ENCODE data around the gene TCF25.
"Not testable (repeated sequence)": the region's sequence is repeated elsewhere in the genome, so short reads cannot be mapped to it uniquely, and the experiment has no call there.

DNA sequence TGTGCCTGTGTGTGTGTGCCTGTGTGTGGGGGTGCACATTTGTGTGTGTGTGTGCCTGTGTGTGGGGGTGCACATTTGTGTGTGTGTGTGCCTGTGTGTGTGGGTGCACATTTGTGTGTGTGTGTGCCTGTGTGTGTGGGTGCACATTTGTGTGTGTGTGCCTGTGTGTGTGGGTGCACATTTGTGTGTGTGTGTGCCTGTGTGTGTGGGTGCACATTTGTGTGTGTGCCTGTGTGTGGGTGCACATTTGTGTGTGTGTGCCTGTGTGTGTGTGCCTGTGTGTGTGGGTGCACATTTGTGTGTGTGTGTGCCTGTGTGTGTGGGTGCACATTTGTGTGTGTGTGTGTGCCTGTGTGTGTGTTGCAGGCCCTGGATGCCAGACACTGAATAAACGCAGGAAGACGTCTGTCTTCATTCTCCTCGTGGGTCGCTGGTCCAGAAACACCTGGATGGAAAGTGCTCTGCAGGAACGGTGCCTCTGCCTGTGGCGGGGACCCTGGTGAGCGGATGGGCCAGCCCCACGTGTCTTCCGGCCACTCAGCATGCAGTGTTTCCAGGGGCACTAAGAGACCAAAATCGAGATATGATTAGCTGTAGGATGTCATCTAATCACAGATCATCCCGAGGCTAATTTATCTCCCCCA, 41.4 kb downstream of the TCF25 start:
- TF ChIP-seq, protein P1, sequence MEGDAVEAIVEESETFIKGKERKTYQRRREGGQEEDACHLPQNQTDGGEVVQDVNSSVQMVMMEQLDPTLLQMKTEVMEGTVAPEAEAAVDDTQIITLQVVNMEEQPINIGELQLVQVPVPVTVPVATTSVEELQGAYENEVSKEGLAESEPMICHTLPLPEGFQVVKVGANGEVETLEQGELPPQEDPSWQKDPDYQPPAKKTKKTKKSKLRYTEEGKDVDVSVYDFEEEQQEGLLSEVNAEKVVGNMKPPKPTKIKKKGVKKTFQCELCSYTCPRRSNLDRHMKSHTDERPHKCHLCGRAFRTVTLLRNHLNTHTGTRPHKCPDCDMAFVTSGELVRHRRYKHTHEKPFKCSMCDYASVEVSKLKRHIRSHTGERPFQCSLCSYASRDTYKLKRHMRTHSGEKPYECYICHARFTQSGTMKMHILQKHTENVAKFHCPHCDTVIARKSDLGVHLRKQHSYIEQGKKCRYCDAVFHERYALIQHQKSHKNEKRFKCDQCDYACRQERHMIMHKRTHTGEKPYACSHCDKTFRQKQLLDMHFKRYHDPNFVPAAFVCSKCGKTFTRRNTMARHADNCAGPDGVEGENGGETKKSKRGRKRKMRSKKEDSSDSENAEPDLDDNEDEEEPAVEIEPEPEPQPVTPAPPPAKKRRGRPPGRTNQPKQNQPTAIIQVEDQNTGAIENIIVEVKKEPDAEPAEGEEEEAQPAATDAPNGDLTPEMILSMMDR (IDR thresholded peaks at IDR 0.05): not testable (repeated sequence)
- TF ChIP-seq POLR2A (IDR thresholded peaks at IDR 0.05): not testable (repeated sequence)

Measured in testis (tissue), 2 donors.